ENCODE measurements around the gene CEP72.

DNA sequence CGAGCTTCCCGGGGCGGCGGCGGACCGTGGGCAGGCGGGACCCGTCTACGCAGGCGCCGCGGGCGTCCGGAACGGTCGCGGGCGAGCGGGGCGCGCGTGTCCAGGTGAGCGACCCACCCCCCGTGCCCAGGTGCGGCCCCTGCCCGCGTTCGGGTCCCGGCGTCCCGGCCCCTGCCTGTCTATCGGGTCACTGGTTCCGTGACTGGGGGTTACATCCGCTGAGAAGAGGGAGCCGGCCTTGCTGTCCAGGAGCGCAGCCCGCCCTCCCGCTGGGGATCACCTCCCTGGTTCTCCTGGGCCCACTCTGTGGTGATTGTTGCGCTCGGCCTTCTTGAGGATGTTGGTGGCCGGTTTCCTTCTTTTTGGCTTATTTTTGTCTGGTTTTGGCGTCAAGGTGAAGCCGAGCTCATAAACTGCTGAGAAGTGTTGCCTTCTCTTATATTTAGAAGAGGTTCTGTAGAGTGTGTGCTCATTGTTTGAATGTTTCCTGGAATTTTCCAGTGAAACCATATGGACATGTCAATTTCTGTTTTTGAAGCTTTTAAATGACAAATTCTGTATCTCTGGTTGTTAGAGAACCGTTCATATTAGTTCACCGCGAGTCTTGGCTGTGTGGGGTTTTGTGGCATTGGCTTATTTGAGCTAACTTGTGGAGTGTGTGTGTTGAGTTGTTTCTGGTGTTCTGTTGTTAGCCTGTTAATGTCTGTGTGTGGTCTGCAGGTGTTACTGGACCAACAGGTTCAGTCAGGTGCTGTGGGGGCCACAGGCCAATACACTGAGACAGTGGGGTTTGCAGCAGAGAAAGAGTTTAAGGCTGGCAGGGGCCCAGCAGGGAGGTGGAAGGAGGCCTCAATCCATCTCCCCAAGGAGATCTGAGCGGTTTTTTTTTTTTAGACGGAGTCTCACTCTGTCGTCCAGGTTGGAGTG is 621 bp downstream of the CEP72 start:
- TF ChIP-seq POLR2A (IDR thresholded peaks at IDR 0.05; ENCODE audit: low read length) (no peak), GATA1 (IDR thresholded peaks at IDR 0.05; ENCODE audit: low read depth, low read length) (no peak)
